A375 (cell line): ENCODE measurements around the gene CSNK2B. TPM values are rescaled to one million over a fixed set of nuclear protein-coding genes. Genes with fewer than 3 reads are reported as not detected.

Experiments used
- small RNA-seq: library from RNA; depleted of rRNA; stranded (forward); fragments of <200 nt; gene quantifications from one replicate; pipeline ENCODE3, GENCODE V24; 2014
- total RNA-seq: library from RNA; depleted of rRNA; stranded (reverse); fragments of >200 nt; shearing (Covaris generic); gene quantifications from 2 replicates; pipeline ENCODE4 v1.2.3, GENCODE V29; 2014; rRNA removed

The CSNK2B gene
- total RNA-seq = 129 and 169 TPM in 2 replicates

GRCh38 chr6:31665501-31666336, at the start of gene CSNK2B:
Gene CSNK2B (plus strand): TSS chr6:31666080. CDS start chr6:31666832, 752 bp downstream.

DNA sequence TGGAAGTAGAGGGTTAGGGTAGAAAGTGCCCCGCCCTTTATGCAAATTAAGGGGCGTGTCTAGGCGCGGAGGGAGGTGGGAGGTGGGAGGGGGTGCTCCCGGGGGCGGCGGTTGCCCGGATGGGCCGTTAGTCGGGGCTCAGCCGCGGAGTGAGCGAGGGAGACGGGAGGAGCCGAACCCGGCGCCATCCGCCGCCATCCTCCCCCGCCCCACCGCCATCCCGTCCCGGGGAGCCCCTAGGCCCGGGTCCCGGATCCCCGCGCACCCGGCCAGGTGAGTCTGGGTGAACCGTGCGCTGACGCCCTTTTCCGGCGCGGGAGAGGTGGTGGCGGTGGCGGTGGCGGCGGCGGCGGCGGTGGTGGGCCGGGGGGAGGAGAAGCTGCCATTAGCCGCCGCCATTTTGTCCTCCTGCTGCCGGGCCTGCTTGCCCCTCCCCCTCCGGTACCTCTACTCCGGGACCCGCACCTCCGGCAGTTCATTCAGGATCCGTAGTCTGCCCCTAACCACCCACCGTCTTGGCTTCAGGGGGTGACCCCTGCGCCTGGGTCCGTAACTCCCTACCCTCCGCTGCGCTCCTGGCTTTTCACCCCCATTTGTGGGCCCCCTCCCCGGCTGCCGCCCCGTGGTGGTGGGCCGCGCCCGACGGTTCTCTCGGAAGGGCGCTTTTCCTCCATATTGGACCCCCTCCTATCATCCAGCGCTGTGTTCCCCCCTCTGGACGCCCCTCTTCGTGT, 45.1 kb upstream of the CSNK2B start, which contains the start of gene PRRC2A:
Gene PRRC2A (plus strand): TSS at position 130 of the 734 bp plus-strand sequence. CDS start 2,075 bp downstream, outside the sequence.

DNA sequence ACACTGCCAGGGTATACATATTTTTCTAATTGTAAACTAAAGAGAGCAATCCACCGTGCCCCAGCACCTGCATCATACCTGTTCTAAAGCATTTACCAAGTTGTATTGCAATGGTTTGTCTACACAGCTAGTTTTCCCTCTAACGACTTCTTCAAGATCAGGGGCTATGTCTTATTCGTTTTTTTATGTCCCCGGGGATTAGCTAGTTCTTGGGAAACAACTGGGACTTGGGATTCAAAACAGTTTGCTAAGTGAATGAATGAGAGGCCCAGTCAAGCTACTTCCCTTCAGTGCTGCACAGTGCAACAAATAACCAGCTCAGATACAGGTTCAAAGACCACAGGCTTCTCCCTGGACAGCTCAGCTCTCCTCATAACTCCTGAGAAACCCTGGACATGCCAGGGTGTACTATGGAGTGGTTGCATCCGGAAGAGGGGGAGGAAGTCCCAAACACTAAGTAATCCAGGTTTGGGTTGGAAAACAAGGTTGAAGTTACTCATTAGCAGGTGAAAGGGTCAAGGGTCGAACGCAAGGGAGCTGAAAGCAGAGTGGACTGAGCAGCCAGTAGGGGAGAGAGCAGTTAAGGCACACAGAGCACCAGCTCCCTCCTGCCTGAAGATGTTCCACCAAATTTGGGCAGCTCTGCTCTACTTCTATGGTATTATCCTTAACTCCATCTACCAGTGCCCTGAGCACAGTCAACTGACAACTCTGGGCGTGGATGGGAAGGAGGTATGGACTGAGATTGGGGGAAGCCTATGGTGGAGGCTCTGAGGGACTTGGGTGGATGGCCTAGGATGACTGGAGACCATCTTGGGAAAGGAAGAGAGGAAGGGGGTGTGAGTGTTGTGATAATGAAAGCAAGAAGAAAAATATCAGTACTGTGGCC, 10.3 kb upstream of the CSNK2B start, which contains the start of gene APOM:
Gene APOM (plus strand): TSS at position 546 of the 889 bp plus-strand sequence. CDS start 73 bp downstream, at position 619.

DNA sequence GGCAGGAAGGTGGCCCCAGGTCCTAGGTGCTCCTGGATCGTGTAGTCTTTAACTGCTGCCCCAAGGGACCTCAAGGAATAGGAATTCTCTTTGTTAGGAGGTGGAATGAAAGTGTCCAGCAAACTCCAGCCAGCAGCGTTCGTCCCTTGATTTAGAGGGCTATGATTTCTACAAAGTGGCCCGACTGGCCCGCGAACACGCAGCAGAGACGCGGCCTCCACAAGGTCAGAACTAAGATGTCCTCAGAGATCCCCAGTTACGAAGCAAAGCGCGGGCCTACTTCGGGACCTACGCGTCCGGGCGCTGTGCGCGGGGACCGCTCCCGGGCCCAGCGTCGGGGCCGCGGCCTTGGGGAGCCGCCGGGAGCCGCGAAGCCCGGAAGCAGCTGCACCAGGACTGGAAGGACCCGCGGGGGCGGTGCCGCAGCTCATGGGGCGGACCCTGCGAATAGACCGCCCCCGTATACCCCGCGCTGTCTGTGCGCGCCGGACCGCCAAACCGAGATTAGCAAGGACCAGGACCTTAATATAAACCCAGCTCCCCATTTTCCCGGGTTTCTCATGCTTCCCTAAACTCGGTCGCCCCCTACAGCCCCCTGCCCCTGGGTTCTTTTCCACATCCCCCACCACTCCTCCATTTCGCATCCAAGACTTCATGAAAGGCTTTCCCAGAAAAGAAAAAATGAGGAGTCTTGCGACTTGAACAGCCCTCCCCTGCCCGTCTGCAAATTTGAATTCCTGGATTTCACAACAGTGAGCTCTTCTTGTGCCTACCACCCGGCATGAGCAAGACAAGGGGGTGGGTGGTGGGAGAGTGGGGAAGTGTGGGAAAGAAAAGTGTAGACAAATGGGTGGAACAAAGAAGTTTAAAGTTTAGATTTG, 5.3 kb upstream of the CSNK2B start, which contains the start of gene C6orf47:
Gene C6orf47 (minus strand): TSS at position 398 of the 881 bp plus-strand sequence. CDS start 831 bp downstream, outside the sequence.

DNA sequence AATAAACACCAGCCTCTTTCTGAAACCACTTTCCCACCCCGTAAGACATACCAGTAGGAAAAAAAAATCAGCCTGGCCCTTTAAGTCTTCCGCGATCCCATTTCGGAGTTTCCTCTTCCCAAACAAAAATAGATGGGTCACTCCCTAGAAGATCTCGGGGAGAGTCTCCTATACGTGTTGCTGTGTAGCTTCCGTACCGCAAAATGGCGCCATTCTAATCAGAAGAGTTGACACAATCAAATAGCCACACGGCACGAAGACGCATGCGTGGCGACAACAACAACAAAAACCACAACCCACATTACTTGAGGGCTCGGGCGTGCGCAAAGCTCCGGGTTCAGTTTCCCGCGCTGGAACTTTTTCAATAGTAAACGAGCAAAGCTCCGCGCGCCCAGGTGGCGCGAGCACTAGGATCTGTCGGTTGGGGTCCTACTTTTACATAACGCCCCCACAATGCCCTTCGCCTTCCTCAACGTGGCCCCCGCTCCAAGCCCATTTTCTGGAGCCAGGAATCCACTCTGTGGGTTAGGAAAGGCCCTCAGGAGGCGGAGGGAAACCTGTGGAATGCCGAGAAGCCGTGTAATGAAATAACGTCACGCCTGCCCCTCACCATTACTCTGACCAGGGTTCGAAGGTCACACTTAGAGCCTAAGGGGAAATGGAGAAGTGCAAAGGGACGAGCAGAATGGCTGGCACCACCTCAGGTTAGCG, 935 bp upstream of the CSNK2B start, which contains the start of gene GPANK1:
Gene GPANK1 (minus strand): TSS at position 208 of the 711 bp plus-strand sequence. CDS start 519 bp downstream, outside the sequence.

DNA sequence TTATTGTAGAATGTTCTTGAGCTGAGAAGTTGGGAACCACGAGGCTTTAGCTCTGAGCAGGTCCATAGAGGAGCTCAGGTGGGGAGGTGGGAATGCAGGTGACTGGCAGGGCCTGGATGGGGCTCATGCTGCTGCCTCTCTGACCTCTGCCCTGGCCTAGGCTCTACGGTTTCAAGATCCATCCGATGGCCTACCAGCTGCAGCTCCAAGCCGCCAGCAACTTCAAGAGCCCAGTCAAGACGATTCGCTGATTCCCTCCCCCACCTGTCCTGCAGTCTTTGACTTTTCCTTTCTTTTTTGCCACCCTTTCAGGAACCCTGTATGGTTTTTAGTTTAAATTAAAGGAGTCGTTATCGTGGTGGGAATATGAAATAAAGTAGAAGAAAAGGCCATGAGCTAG, 3.8 kb downstream of the CSNK2B start, which contains the start of gene LY6G5B:
Gene LY6G5B (plus strand): TSS at position 301 of the 400 bp plus-strand sequence. CDS start 975 bp downstream, outside the sequence.

GRCh38 chr6:31680226-31681134, 14.6 kb downstream of the CSNK2B start, which contains the start of gene LY6G5C:
Gene LY6G5C (minus strand): TSS chr6:31681067. CDS start chr6:31680373, 694 bp downstream.

DNA sequence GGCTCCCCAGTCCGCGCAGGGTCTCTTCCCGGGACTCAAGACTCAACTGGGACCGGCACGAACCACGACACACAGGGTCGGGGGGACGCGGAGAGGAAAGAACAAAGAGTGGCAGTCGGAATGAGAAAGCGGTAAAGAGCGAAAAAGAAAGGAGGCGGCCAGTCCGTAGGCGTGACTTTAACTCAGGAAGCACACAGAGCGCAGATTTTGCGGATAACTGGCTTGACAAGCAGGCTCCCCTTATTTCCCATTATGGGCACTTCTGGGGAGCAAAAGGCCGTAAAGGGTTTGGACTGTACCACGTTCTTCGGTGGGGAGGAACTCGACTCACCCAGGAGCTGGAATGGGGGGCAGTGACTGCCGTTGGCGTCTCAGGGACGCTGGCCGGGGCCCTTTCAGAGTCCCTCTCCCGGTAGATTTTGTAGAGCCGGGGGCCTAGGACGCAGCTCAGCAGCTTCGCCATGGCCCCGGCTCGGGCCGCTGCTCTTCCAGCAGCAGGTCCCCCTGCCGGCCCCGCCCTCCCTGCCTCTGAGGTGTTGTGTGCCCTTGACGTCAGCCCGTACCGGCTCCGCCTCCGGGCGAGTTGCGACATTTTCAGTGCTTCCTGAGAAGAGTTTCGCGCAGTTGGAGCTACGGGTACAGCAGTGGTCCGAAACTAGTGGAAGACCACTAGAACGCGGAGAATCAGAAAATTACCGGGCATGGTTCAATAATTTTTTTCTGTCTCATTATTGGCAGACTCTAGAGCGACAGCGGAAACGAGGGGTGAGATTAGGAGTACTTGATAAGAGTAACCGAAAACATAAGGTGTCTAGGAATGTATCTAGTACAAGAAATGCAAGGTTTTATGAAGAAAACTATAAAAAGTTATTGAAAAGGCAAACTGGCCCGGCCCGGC, 37.2 kb downstream of the CSNK2B start, which contains the start of gene ABHD16A:
Gene ABHD16A (minus strand): TSS at position 506 of the 898 bp plus-strand sequence. CDS start 43 bp downstream, at position 463.

DNA sequence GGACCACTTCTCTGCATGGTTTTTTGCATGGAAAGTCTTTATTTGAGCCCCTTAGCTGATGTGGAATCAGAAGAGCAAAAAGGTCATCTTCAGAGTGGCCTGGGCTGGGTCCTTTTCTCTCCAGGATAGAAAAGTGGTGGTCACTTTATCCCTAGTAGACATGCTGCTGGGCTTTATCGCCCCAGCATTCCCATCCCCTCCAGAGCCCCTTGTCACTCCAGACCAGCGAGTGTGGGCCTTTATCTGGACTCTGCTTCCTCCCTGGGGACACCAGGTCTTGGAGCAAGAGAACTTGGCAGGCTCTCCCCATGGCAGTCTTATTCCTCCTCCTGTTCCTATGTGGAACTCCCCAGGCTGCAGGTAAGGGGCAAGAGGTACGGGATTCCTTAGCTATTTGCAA, 40.7 kb downstream of the CSNK2B start, which contains the start of gene LY6G6F:
Gene LY6G6F (plus strand): TSS at position 268 of the 400 bp plus-strand sequence. CDS start 41 bp downstream, at position 309.

DNA sequence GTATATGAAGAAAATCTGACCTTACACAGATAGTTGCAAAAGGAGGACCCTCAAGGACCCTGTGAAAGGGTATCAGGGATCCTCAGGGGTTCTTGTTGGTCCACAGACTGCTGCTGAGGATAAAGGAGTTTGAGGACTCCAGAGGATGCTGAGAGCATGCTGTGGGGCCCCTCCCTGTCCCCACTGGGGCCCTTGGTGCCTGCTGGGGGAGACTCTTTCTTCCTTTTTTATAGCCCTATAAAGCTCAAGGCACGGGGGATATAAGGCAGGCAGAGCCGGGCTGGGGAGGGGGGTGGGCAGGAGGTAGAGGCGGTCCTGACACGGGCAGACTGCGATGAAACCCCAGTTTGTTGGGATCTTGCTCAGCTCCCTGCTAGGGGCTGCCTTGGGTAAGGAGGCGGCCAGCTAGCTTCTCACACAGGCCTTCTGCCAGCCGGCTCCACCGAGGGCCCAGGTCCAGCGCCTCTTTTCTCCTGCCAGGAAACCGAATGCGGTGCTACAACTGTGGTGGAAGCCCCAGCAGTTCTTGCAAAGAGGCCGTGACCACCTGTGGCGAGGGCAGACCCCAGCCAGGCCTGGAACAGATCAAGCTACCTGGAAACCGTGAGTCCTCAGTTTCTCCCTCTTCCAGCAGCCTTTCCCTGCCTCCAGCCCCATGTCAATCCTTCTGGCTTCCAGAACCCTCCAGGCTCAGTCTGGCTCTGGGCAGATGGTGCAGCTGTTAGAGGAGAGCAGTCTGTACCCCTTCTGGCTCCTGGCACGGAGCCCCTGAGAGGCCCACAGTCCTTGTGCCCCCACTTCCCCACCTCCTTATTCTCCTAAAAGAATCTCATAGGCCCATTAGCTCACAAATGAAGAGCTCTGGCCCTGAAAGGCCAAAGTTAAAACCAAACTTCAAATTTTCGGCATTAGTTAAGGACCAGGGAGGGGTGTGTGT, 49.4 kb downstream of the CSNK2B start, which contains the start of gene LY6G6D:
Gene LY6G6D (plus strand): TSS at position 327 of the 937 bp plus-strand sequence. CDS start 8 bp downstream, at position 335.

Small RNA genes lying within 50 kb of the gene (small RNA-seq; reads per million reads assigned to genes)
- gene LY6G6D (not detected), gene MIR4646 (not detected), gene MIR6832 (not detected), gene RF00019 (not detected), gene SNORA38 (4.7 reads per million, percentile 84 among the genes with 10 or more reads in this experiment)

Other genes with a start within 250 kb of the CSNK2B start
- 6.1 and 7.0 TPM in 2 replicates for gene MICB, start 167.9 kb upstream of the CSNK2B start, total RNA-seq
- not detected in 2 replicates for gene MCCD1, start 137.1 kb upstream of the CSNK2B start, total RNA-seq
- 495 and 540 TPM in 2 replicates for gene DDX39B, start 124.1 kb upstream of the CSNK2B start, total RNA-seq
- 0.26 and 1.9 TPM in 2 replicates for gene ATP6V1G2, start 119.5 kb upstream of the CSNK2B start, total RNA-seq
- gene NFKBIL1, start 118.5 kb upstream of the CSNK2B start, total RNA-seq = 32.6 and 37.2 TPM in 2 replicates
- gene LTA, start 93.8 kb upstream of the CSNK2B start, total RNA-seq = not detected in 2 replicates
- gene TNF, start 90.5 kb upstream of the CSNK2B start, total RNA-seq = 0.19 TPM in 1 of 2 replicates, not detected in the other
- gene LTB, start 83.7 kb upstream of the CSNK2B start, total RNA-seq = not detected in 2 replicates
- gene LST1, start 79.8 kb upstream of the CSNK2B start, total RNA-seq = not detected in 2 replicates
- not detected in 2 replicates for gene NCR3, start 73.1 kb upstream of the CSNK2B start, total RNA-seq
- not detected in 2 replicates for gene AIF1, start 50.8 kb upstream of the CSNK2B start, total RNA-seq
- gene PRRC2A, start 45.4 kb upstream of the CSNK2B start, total RNA-seq = 90.3 and 94.7 TPM in 2 replicates
- gene BAG6, start 13.4 kb upstream of the CSNK2B start, total RNA-seq = 209 and 229 TPM in 2 replicates
- gene APOM, start 10.2 kb upstream of the CSNK2B start, total RNA-seq = 0.19 and 2.5 TPM in 2 replicates
- 17.9 and 18.9 TPM in 2 replicates for gene C6orf47, start 5.3 kb upstream of the CSNK2B start, total RNA-seq
- gene GPANK1, start 1.1 kb upstream of the CSNK2B start, total RNA-seq = 31.7 and 40.6 TPM in 2 replicates
- 1.7 and 3.4 TPM in 2 replicates for gene LY6G5B, start 3.9 kb downstream of the CSNK2B start, total RNA-seq
- 0.94 TPM in 1 of 2 replicates, not detected in the other for gene LY6G5C, start 15.0 kb downstream of the CSNK2B start, total RNA-seq
- 25.7 and 26.1 TPM in 2 replicates for gene ABHD16A, start 37.2 kb downstream of the CSNK2B start, total RNA-seq
- not detected in 2 replicates for gene LY6G6F, start 40.8 kb downstream of the CSNK2B start, total RNA-seq
- not detected in 2 replicates for gene LY6G6D, start 49.3 kb downstream of the CSNK2B start, total RNA-seq
- gene LY6G6C, start 55.7 kb downstream of the CSNK2B start, total RNA-seq = not detected in 2 replicates
- gene MPIG6B, start 57.3 kb downstream of the CSNK2B start, total RNA-seq = not detected in 2 replicates
- 25.3 and 28.6 TPM in 2 replicates for gene DDAH2, start 63.2 kb downstream of the CSNK2B start, total RNA-seq
- gene CLIC1, start 70.5 kb downstream of the CSNK2B start, total RNA-seq = 484 and 511 TPM in 2 replicates
- gene MSH5, start 73.9 kb downstream of the CSNK2B start, total RNA-seq = 14.9 and 36.7 TPM in 2 replicates
- 13.0 and 13.2 TPM in 2 replicates for gene SAPCD1, start 96.6 kb downstream of the CSNK2B start, total RNA-seq
- 0.34 TPM in 2 replicates for gene VWA7, start 111.2 kb downstream of the CSNK2B start, total RNA-seq
- 57.3 and 58.7 TPM in 2 replicates for gene VARS1, start 129.7 kb downstream of the CSNK2B start, total RNA-seq
- 39.2 and 40.2 TPM in 2 replicates for gene LSM2, start 140.9 kb downstream of the CSNK2B start, total RNA-seq
- 0.11 and 0.50 TPM in 2 replicates for gene HSPA1L, start 149.2 kb downstream of the CSNK2B start, total RNA-seq
- 37.6 and 43.8 TPM in 2 replicates for gene HSPA1A, start 149.5 kb downstream of the CSNK2B start, total RNA-seq
- gene HSPA1B, start 161.7 kb downstream of the CSNK2B start, total RNA-seq = 32.0 and 46.5 TPM in 2 replicates
- gene NEU1, start 196.7 kb downstream of the CSNK2B start, total RNA-seq = 15.9 and 16.8 TPM in 2 replicates
- 0.37 TPM in 1 of 2 replicates, not detected in the other for gene SLC44A4, start 212.9 kb downstream of the CSNK2B start, total RNA-seq
- 29.6 and 34.8 TPM in 2 replicates for gene EHMT2, start 231.6 kb downstream of the CSNK2B start, total RNA-seq
- gene ZBTB12, start 236.0 kb downstream of the CSNK2B start, total RNA-seq = 5.6 and 6.4 TPM in 2 replicates